Stimulated activated CD4-positive, alpha-beta T cell treated with anti-CD3 and anti-CD28 coated beads, Interleukin-2, amount 100 ng/mL, for 24 hours (primary cell): Measurements from ENCODE around the gene CNTNAP2.
"Not testable (repeated sequence)": the region's sequence is repeated elsewhere in the genome, so short reads cannot be mapped to it uniquely, and the experiment has no call there.

Source experiments
- DNase-seq, 2 donors: peaks; one replicate each; pipeline ENCODE4 v3.0.0-alpha.2; 2020

CNTNAP2 gene

GRCh38 chr7:148395352-148395811 lies 2278.8 kb downstream of the CNTNAP2 start:
- DNase-seq: no peak

- DNase-seq: no peak
Measured at GRCh38 chr7:148395990-148396716, 2279.6 kb downstream of the CNTNAP2 start.

GRCh38 chr7:148397056-148397455 lies 2280.5 kb downstream of the CNTNAP2 start:
- DNase-seq: no peak

GRCh38 chr7:148397551-148397950 lies 2280.9 kb downstream of the CNTNAP2 start:
- no peak for DNase-seq

GRCh38 chr7:148397985-148398384 lies 2281.4 kb downstream of the CNTNAP2 start:
- no peak for DNase-seq

GRCh38 chr7:148398844-148399365 lies 2282.3 kb downstream of the CNTNAP2 start:
- DNase-seq: no peak

- no peak for DNase-seq
Measured at GRCh38 chr7:148400101-148400500, 2283.5 kb downstream of the CNTNAP2 start.

GRCh38 chr7:148402159-148402558 lies 2285.6 kb downstream of the CNTNAP2 start:
- DNase-seq: no peak

- no peak for DNase-seq
Measured at GRCh38 chr7:148403466-148403993, 2286.9 kb downstream of the CNTNAP2 start.

- DNase-seq: no peak
Measured at GRCh38 chr7:148408307-148408706, 2291.7 kb downstream of the CNTNAP2 start.

GRCh38 chr7:148410905-148411304 lies 2294.3 kb downstream of the CNTNAP2 start:
- DNase-seq: no peak

- no peak for DNase-seq
Measured at GRCh38 chr7:148412691-148413090, 2296.1 kb downstream of the CNTNAP2 start.

GRCh38 chr7:148419856-148420832 lies 2303.5 kb downstream of the CNTNAP2 start:
- DNase-seq: no peak

GRCh38 chr7:148422030-148422429 lies 2305.4 kb downstream of the CNTNAP2 start:
- DNase-seq: no peak

GRCh38 chr7:148426393-148426792 lies 2309.8 kb downstream of the CNTNAP2 start:
- not testable (repeated sequence) for DNase-seq

- not testable (repeated sequence) for DNase-seq
Measured at GRCh38 chr7:148430690-148431089, 2314.1 kb downstream of the CNTNAP2 start.

- DNase-seq: no peak
Measured at GRCh38 chr7:148433521-148434180, 2317.1 kb downstream of the CNTNAP2 start.

GRCh38 chr7:148434181-148434757 lies 2317.7 kb downstream of the CNTNAP2 start:
- DNase-seq: no peak

- DNase-seq: no peak
Measured at GRCh38 chr7:148434887-148435286, 2318.3 kb downstream of the CNTNAP2 start.

GRCh38 chr7:148435715-148436114 lies 2319.1 kb downstream of the CNTNAP2 start:
- no peak for DNase-seq

- DNase-seq: no peak
Measured at GRCh38 chr7:148436135-148436534, 2319.5 kb downstream of the CNTNAP2 start.

GRCh38 chr7:148436571-148436970 lies 2320.0 kb downstream of the CNTNAP2 start:
- no peak for DNase-seq
